ENCODE measurements around the gene SMARCAL1. TPM values are rescaled to one million over a fixed set of nuclear protein-coding genes. Genes with fewer than 3 reads are reported as not detected.

SMARCAL1 gene
- total RNA-seq, 1 donor from 2014 or later: 7.4 TPM

DNA sequence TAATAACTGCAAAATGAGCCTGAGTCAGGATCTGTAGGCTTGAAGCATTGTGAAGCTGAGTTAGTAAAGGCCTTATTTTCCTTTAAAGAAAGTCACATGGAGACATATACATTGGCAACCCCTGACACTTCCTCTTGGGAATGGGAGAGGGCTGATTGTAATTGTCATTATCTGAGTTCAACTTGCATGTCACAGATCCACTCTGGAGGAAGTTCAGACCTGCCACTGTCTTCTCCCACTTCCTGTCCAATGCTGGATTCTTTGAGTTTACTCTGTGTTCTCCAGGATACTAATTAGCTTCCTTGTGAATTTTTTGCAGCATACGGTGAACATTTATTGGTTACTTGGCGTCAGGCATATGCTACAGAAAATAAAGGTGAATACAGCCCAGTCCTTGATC, 34.1 kb downstream of the SMARCAL1 start:
- TF ChIP-seq, protein P1, sequence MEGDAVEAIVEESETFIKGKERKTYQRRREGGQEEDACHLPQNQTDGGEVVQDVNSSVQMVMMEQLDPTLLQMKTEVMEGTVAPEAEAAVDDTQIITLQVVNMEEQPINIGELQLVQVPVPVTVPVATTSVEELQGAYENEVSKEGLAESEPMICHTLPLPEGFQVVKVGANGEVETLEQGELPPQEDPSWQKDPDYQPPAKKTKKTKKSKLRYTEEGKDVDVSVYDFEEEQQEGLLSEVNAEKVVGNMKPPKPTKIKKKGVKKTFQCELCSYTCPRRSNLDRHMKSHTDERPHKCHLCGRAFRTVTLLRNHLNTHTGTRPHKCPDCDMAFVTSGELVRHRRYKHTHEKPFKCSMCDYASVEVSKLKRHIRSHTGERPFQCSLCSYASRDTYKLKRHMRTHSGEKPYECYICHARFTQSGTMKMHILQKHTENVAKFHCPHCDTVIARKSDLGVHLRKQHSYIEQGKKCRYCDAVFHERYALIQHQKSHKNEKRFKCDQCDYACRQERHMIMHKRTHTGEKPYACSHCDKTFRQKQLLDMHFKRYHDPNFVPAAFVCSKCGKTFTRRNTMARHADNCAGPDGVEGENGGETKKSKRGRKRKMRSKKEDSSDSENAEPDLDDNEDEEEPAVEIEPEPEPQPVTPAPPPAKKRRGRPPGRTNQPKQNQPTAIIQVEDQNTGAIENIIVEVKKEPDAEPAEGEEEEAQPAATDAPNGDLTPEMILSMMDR (IDR thresholded peaks at IDR 0.05; ENCODE audit: insufficient read depth, low read length, severe bottlenecking): no peak
- H3K27me3 ChIP-seq (ENCODE audit: control insufficient read depth, insufficient read depth, low read length): no peaks in the 10 kb centered on the region
- DNase-seq (ENCODE audit: low read depth) (no peak), FAIRE-seq (no peak)
- peaks cover 12% of the 10 kb centered on the region for H3K36me3 ChIP-seq (ENCODE audit: control insufficient read depth, insufficient read depth, low read length)
- H3K4me3 ChIP-seq (ENCODE audit: low read depth, low read length): no peak overlapping the region

DNA sequence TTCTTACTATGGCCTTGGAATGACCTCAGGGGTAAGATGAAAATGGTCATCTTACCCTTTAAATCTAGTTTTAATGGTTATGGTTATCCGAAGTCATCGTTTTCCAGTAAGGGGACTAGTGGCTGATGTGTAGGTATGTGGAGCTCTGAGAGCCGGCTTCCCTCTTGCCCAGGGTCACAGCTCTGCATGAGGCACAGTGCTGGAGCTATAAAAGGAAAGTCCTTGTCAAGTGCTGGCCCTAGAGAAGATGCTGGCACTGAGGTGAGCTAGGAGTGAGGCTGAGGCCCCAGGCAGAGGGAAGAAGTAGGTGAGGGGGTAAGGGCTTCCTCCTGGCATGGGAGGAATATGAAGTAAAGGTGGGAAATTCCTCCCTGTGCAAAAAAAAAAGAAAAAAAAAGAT, 35.0 kb downstream of the SMARCAL1 start:
- Histone ChIP-seq H3K27me3 (ENCODE audit: control insufficient read depth, insufficient read depth, low read length) (no peaks in the 10 kb centered on the region), H3K4me3 (ENCODE audit: low read depth, low read length) (no peak overlapping the region), H3K36me3 (ENCODE audit: control insufficient read depth, insufficient read depth, low read length) (peaks cover 12% of the 10 kb centered on the region)
- DNase-seq (ENCODE audit: low read depth): no peak
- TF ChIP-seq, protein P1 (IDR thresholded peaks at IDR 0.05; ENCODE audit: insufficient read depth, low read length, severe bottlenecking): no peak
- no peak for FAIRE-seq

DNA sequence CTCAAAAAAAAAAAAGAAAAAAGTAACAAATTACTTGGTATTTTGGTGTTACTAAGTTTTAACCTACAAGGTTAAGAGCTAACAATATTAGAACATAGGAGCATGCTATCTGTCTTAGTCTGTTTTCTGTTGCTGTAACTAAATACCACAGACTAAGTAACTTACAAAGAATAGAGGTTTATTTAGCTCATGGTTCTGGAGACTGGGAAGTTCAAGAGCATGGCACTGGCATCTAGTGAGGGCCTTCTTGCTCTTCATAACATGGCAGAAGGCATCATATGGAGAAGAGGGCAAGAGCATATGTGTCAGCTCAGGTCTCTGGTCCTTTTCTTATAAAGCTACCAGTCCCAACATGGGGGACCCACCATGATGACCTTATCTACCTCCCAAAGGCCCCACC, 36.5 kb downstream of the SMARCAL1 start:
- TF ChIP-seq, protein P1 (IDR thresholded peaks at IDR 0.05; ENCODE audit: insufficient read depth, low read length, severe bottlenecking): no peak
- Histone ChIP-seq H3K36me3 (ENCODE audit: control insufficient read depth, insufficient read depth, low read length) (peaks cover 12% of the 10 kb centered on the region), H3K4me3 (ENCODE audit: low read depth, low read length) (no peak overlapping the region), H3K27me3 (ENCODE audit: control insufficient read depth, insufficient read depth, low read length) (no peaks in the 10 kb centered on the region)
- DNase-seq (ENCODE audit: low read depth) (no peak), FAIRE-seq (no peak)

DNA sequence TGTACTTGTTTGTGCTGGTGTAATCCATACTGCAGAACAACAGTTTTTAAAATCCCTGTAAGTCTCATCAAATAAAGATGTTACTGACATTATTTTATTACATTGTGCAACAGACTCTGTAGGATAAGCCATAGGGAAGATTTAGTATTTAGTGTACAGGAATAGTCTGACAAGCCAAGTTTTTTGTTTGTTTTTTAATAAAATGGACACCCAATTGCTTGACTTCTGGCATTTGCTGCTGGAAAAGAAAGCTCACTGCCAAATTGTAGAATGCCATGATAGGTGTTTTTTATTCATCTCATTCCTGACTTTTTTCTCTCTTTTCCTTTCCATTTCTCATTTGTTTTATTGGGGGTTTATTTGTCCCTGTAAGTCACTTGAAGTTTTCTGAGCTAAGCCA, 38.1 kb downstream of the SMARCAL1 start:
- TF ChIP-seq, protein P1 (IDR thresholded peaks at IDR 0.05; ENCODE audit: insufficient read depth, low read length, severe bottlenecking): no peak
- Histone ChIP-seq H3K36me3 (ENCODE audit: control insufficient read depth, insufficient read depth, low read length) (peaks cover 13% of the 10 kb centered on the region), H3K4me3 (ENCODE audit: low read depth, low read length) (no peak overlapping the region), H3K27me3 (ENCODE audit: control insufficient read depth, insufficient read depth, low read length) (no peaks in the 10 kb centered on the region)
- FAIRE-seq (no peak), DNase-seq (ENCODE audit: low read depth) (no peak)

DNA sequence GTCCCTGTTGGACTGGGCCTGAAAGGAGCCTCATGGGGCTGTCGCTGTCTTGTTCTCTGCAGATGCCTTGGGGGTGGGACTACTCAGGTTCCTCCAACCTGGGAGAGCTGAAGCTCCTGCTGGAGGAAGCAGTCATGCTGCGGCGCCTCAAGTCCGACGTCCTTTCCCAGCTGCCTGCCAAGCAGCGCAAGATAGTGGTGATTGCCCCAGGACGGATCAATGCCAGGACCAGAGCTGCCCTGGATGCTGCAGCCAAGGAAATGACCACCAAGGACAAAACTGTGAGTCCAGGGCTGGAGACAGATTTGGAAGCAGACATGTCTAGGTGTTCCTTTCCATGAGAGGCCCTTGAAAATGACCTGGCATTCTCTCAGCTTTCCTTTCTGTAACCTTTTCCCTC, 38.5 kb downstream of the SMARCAL1 start:
- Histone ChIP-seq H3K27me3 (ENCODE audit: control insufficient read depth, insufficient read depth, low read length) (no peaks in the 10 kb centered on the region), H3K36me3 (ENCODE audit: control insufficient read depth, insufficient read depth, low read length) (peaks cover 13% of the 10 kb centered on the region), H3K4me3 (ENCODE audit: low read depth, low read length) (no peak overlapping the region)
- DNase-seq (ENCODE audit: low read depth) (no peak), FAIRE-seq (no peak)
- TF ChIP-seq, protein P1 (IDR thresholded peaks at IDR 0.05; ENCODE audit: insufficient read depth, low read length, severe bottlenecking): no peak

DNA sequence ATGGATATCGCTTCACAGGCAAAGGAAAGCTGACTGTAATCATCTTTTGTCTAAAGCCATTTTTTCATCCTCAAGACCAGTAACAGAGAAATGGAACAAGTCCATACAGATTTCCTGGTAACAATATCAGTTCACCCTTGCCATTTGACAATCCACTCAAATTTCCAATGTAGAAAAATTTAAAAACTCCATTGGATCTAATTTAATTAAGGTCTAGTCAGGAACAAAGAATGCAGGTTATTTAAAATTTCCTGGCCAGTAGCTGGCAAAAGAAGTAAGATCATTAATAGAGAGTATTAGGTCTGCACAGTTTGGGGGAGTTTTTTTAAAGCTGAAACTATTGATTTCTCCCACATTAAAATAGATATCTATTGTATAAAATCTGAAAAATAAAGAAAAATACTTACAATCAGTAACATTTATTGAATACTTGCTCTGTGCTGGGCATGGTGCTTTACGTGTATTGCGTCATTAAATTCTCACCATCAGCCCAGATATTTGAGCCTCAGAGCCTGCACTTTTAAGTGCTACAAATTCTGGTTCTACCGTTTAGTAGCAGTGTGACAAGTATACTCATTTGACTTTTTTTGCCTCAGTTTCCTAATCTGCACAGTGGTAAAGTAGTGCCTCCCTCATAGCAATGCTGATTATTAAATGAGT, 41.8 kb downstream of the SMARCAL1 start:
- FAIRE-seq: no peak
- Histone ChIP-seq H3K27me3 (ENCODE audit: control insufficient read depth, insufficient read depth, low read length) (no peaks in the 10 kb centered on the region), H3K4me3 (ENCODE audit: low read depth, low read length) (no peak overlapping the region), H3K36me3 (ENCODE audit: control insufficient read depth, insufficient read depth, low read length) (peaks cover 8% of the 10 kb centered on the region)
- DNase-seq (ENCODE audit: low read depth): no peak
- TF ChIP-seq, protein P1 (IDR thresholded peaks at IDR 0.05; ENCODE audit: insufficient read depth, low read length, severe bottlenecking): no peak
